ENCODE data around the gene MIS18BP1. TPM values are rescaled to one million over a fixed set of nuclear protein-coding genes. Genes with fewer than 3 reads are reported as not detected.

The MIS18BP1 gene
- total and polyA plus RNA-seq, 2 of the 4 experiments (the other 2 are of a cell fraction): 10.6 to 18.6 TPM

DNA sequence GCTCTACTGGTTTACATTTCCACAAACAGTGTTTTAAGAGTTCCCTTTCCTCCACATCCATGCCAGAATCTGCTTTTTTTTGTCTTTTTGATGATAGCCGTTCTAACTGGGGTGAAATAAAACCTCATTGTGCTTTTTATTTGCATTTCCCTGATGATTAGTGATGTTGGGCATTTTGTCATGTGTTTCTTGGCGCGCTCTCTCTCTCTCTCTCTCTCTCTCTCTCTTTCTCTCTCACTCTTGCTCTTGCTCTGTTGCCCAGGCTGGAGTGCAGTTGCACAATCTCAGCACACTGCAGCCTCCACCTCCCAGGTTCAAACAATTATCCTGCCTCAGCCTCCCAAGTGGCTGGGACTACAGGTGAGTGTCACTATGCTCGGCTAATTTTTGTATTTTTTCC, 9.6 kb upstream of the MIS18BP1 start:
- Histone ChIP-seq H2BK120ac (ENCODE audit: low read depth, low read length) (no peak overlapping the region), H2BK15ac (ENCODE audit: low read depth, low read length) (no peak overlapping the region), H3K4me1 (ENCODE audit: control insufficient read depth, insufficient read depth, low read length) (no peaks in the 10 kb centered on the region), H2AFZ (replicated peaks; ENCODE audit: low read length, poor library complexity) (no peak overlapping the region), H3K9me1 (ENCODE audit: insufficient read depth, low read length) (no peaks in the 10 kb centered on the region), H3K14ac (replicated peaks; ENCODE audit: low read depth, low read length) (no peak overlapping the region), H2AK9ac (replicated peaks; ENCODE audit: low read depth, low read length, poor library complexity) (no peak overlapping the region), H2BK20ac (ENCODE audit: low read depth, low read length) (no peak overlapping the region), H2AK5ac (ENCODE audit: low read depth, low read length) (no peak overlapping the region), H4K91ac (ENCODE audit: insufficient read depth, low read depth, low read length) (no peak overlapping the region), H3K9me3 (ENCODE audit: control insufficient read depth, insufficient read depth, low read length) (no peaks in the 10 kb centered on the region; the same call in 1 of the 2 replicates), H3K4ac (ENCODE audit: low read depth, low read length) (no peak overlapping the region), H4K5ac (ENCODE audit: low read depth, low read length) (no peak overlapping the region), H3K4me3 (ENCODE audit: insufficient read depth, low read depth, low read length) (no peak overlapping the region), H3K79me1 (ENCODE audit: low read depth in 1 of 2, low read length in 2 of 2) (no peaks in the 10 kb centered on the region), H3K9ac (ENCODE audit: low read depth, low read length) (no peak overlapping the region), H3K36me3 (ENCODE audit: control insufficient read depth, insufficient read depth, low read length) (no peaks in the 10 kb centered on the region), H4K20me1 (ENCODE audit: insufficient read depth, low read length) (no peaks in the 10 kb centered on the region), H3K23ac (ENCODE audit: low read depth, low read length) (no peak overlapping the region), H4K8ac (ENCODE audit: low read depth in 2 of 2, low read length in 2 of 2) (no peak overlapping the region), H3K18ac (ENCODE audit: low read depth, low read length) (no peak overlapping the region), H3K56ac (ENCODE audit: extremely low read depth, insufficient read depth, low read length) (no peak overlapping the region), H3K27ac (ENCODE audit: insufficient read depth, low read length) (no peak overlapping the region), H3K27me3 (ENCODE audit: control insufficient read depth, insufficient read depth, low read length) (no peaks in the 10 kb centered on the region), H2BK5ac (ENCODE audit: low read depth, low read length, poor library complexity, severe bottlenecking) (no peak overlapping the region), H3K4me2 (ENCODE audit: low read depth, low read length) (no peak overlapping the region)
- DNase-seq: no peak
- BruUV-seq (replicated peaks): no TSS peak
- in situ Hi-C loops (cut with MboI; ENCODE audit: low sequenced_read_pairs) (no loop called here), intact Hi-C loops (cut with micrococcal nuclease) (no loop called here), dilution Hi-C loops (cut with HindIII; ENCODE audit: low sequenced_read_pairs, unreplicated experiment) (no loop called here)
- ChIA-PET CTCF (no interaction called here), POLR2A (ENCODE audit: unreplicated experiment) (no interaction called here)
- no peak for ATAC-seq (ENCODE audit: low read depth)
- 67% methylated on average over 1 of the region's 4 CpGs; no CpG with 5 or more reads in 1 of the 2 experiments for WGBS, 2 experiments (ENCODE audit: extremely low coverage in 2 of 2, insufficient read length in 1 of 2)
- no peak for TF ChIP-seq RAD21 (IDR thresholded peaks at IDR 0.05; ENCODE audit: low read length)
- TF ChIP-seq RFX5 (IDR thresholded peaks at IDR 0.05; ENCODE audit: low read depth, low read length): no peak
- TF ChIP-seq NFE2L2 (IDR thresholded peaks at IDR 0.05; ENCODE audit: low read depth, low read length): no peak
- TF ChIP-seq, protein P1, sequence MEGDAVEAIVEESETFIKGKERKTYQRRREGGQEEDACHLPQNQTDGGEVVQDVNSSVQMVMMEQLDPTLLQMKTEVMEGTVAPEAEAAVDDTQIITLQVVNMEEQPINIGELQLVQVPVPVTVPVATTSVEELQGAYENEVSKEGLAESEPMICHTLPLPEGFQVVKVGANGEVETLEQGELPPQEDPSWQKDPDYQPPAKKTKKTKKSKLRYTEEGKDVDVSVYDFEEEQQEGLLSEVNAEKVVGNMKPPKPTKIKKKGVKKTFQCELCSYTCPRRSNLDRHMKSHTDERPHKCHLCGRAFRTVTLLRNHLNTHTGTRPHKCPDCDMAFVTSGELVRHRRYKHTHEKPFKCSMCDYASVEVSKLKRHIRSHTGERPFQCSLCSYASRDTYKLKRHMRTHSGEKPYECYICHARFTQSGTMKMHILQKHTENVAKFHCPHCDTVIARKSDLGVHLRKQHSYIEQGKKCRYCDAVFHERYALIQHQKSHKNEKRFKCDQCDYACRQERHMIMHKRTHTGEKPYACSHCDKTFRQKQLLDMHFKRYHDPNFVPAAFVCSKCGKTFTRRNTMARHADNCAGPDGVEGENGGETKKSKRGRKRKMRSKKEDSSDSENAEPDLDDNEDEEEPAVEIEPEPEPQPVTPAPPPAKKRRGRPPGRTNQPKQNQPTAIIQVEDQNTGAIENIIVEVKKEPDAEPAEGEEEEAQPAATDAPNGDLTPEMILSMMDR (conservative IDR thresholded peaks at IDR 0.05; ENCODE audit: low read depth, low read length): no peak
- TF ChIP-seq CEBPB (IDR thresholded peaks at IDR 0.05; ENCODE audit: low read depth, low read length): no peak
- no peak for TF ChIP-seq FOS (IDR thresholded peaks at IDR 0.05; ENCODE audit: low read depth, low read length)
- no peak for TF ChIP-seq MXI1 (IDR thresholded peaks at IDR 0.05; ENCODE audit: borderline replicate concordance, low read depth, low read length)
- TF ChIP-seq SMC3 (IDR thresholded peaks at IDR 0.05; ENCODE audit: low read depth, low read length): no peak
- TF ChIP-seq, protein P2, sequence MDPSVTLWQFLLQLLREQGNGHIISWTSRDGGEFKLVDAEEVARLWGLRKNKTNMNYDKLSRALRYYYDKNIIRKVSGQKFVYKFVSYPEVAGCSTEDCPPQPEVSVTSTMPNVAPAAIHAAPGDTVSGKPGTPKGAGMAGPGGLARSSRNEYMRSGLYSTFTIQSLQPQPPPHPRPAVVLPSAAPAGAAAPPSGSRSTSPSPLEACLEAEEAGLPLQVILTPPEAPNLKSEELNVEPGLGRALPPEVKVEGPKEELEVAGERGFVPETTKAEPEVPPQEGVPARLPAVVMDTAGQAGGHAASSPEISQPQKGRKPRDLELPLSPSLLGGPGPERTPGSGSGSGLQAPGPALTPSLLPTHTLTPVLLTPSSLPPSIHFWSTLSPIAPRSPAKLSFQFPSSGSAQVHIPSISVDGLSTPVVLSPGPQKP (IDR thresholded peaks at IDR 0.05; ENCODE audit: borderline replicate concordance, low read depth, low read length): no peak
- TF ChIP-seq POLR2A (IDR thresholded peaks at IDR 0.05; ENCODE audit: low read depth, low read length): no peak
- no peak for TF ChIP-seq MAFK (IDR thresholded peaks at IDR 0.05; ENCODE audit: low read depth, low read length)
- TF ChIP-seq MAZ (IDR thresholded peaks at IDR 0.05; ENCODE audit: borderline replicate concordance, low read depth, low read length): no peak
- TF ChIP-seq, protein P3, sequence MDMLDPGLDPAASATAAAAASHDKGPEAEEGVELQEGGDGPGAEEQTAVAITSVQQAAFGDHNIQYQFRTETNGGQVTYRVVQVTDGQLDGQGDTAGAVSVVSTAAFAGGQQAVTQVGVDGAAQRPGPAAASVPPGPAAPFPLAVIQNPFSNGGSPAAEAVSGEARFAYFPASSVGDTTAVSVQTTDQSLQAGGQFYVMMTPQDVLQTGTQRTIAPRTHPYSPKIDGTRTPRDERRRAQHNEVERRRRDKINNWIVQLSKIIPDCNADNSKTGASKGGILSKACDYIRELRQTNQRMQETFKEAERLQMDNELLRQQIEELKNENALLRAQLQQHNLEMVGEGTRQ (IDR thresholded peaks at IDR 0.05; ENCODE audit: low read depth, low read length): no peak
- no peak for TF ChIP-seq RCOR1 (IDR thresholded peaks at IDR 0.05; ENCODE audit: insufficient replicate concordance, low read length)
- no peak for TF ChIP-seq BHLHE40 (IDR thresholded peaks at IDR 0.05; ENCODE audit: low read depth, low read length)
- TF ChIP-seq CHD1 (IDR thresholded peaks at IDR 0.05; ENCODE audit: low read depth, low read length): no peak
